GM18519 (cell line): ENCODE data around the gene ACTR2.
A peak's percentile ranks its signal among the peaks of the same experiment; 100 is the strongest.
"Not testable (repeated sequence)": the region's sequence is repeated elsewhere in the genome, so short reads cannot be mapped to it uniquely, and the experiment has no call there.

Experiments
- ATAC-seq: cut with Tn5 transposase; IDR thresholded peaks from one replicate; pipeline ENCODE4 v1.9.1; 2021; ENCODE audit warnings: mild to moderate bottlenecking, moderate library complexity; ENCODE audit not compliant: unreplicated experiment, low FRiP score

The ACTR2 gene

GRCh38 chr2:65227020-65227455 lies 593 bp upstream of the ACTR2 start:
- ATAC-seq = peak; percentile 12

- peak; percentile 8 for ATAC-seq
Observed at GRCh38 chr2:65228263-65228750, 676 bp downstream of the ACTR2 start.

GRCh38 chr2:65231121-65231520 lies 3.5 kb downstream of the ACTR2 start:
- ATAC-seq = no peak

GRCh38 chr2:65231892-65232477 lies 4.4 kb downstream of the ACTR2 start:
- ATAC-seq = no peak

- ATAC-seq = no peak
Observed at GRCh38 chr2:65232636-65233035, 5.0 kb downstream of the ACTR2 start.

- ATAC-seq = no peak
Observed at GRCh38 chr2:65240657-65241056, 13.0 kb downstream of the ACTR2 start.

GRCh38 chr2:65244452-65244851 lies 16.8 kb downstream of the ACTR2 start:
- ATAC-seq = not testable (repeated sequence)

- no peak for ATAC-seq
Observed at GRCh38 chr2:65252640-65253039, 25.0 kb downstream of the ACTR2 start.

GRCh38 chr2:65255356-65255755 lies 27.7 kb downstream of the ACTR2 start:
- no peak for ATAC-seq

GRCh38 chr2:65256054-65256453 lies 28.4 kb downstream of the ACTR2 start:
- no peak for ATAC-seq

GRCh38 chr2:65257866-65258265 lies 30.2 kb downstream of the ACTR2 start:
- not testable (repeated sequence) for ATAC-seq

GRCh38 chr2:65261676-65262075 lies 34.0 kb downstream of the ACTR2 start:
- ATAC-seq = no peak

GRCh38 chr2:65263262-65263661 lies 35.6 kb downstream of the ACTR2 start:
- no peak for ATAC-seq

GRCh38 chr2:65263986-65264385 lies 36.4 kb downstream of the ACTR2 start:
- ATAC-seq = no peak

GRCh38 chr2:65264821-65265670 lies 37.4 kb downstream of the ACTR2 start:
- ATAC-seq = no peak

- ATAC-seq = no peak
Observed at GRCh38 chr2:65265671-65266045, 38.0 kb downstream of the ACTR2 start.

- ATAC-seq = no peak
Observed at GRCh38 chr2:65267008-65267407, 39.4 kb downstream of the ACTR2 start.

- ATAC-seq = no peak
Observed at GRCh38 chr2:65268957-65269356, 41.3 kb downstream of the ACTR2 start.

GRCh38 chr2:65273344-65273743 lies 45.7 kb downstream of the ACTR2 start:
- ATAC-seq = no peak

GRCh38 chr2:65275141-65275915 lies 47.7 kb downstream of the ACTR2 start:
- no peak for ATAC-seq

- ATAC-seq = no peak
Observed at GRCh38 chr2:65276609-65277008, 49.0 kb downstream of the ACTR2 start.
